Upper lobe of right lung (tissue), 1 donor: Measurements from ENCODE around the gene MILR1. TPM values are rescaled to one million over a fixed set of nuclear protein-coding genes. Genes with fewer than 3 reads are reported as not detected.
"Not testable (repeated sequence)": the region's sequence is repeated elsewhere in the genome, so short reads cannot be mapped to it uniquely, and the experiment has no call there.

Experiments used
- ATAC-seq: fragments of 200-7000 bp; cut with Tn5 transposase; one replicate; pipeline ENCODE4 v1.9.1; 2020; ENCODE audit warnings: mild to moderate bottlenecking, moderate library complexity
- DNase-seq: peaks from one replicate; pipeline ENCODE4 v3.0.0-alpha.2; 2020
- H3K27ac ChIP-seq: fragments of 200-600 bp; one replicate; pipeline ENCODE4 v1.8.0; 2022
- H3K27me3 ChIP-seq: fragments of 200-600 bp; one replicate; pipeline ENCODE4 v1.8.0; 2022; ENCODE audit warnings: mild to moderate bottlenecking
- H3K36me3 ChIP-seq: fragments of 200-600 bp; one replicate; pipeline ENCODE4 v1.8.0; 2022
- H3K4me1 ChIP-seq: fragments of 200-600 bp; one replicate; pipeline ENCODE4 v1.8.0; 2022
- H3K4me3 ChIP-seq: fragments of 200-600 bp; one replicate; pipeline ENCODE4 v1.8.0; 2022; ENCODE audit warnings: mild to moderate bottlenecking
- H3K9me3 ChIP-seq: fragments of 200-600 bp; one replicate; pipeline ENCODE4 v1.8.0; 2022
- CTCF ChIP-seq: fragments of 200-600 bp; IDR thresholded peaks from one replicate; pipeline ENCODE4 v1.8.0; 2022; ENCODE audit warnings: antibody characterized with exemption
- intact Hi-C: fragments of 100-400 bp; cut with DNase I; formaldehyde crosslinking; loops from one replicate; pipeline ENCODE4 v1.11.0; 2022
- total RNA-seq: library from RNA; stranded (reverse); fragmentation: NEBNext Ultra II Directional; extraction: Animal tissue kit (Norgen Biotek cat#: 25700); gene quantifications from one replicate; pipeline ENCODE4 v1.2.1, GENCODE V29; 2021
- donor health status: DM: no; HTN: yes; CAD: no; lungs with severe emphysema.

Gene MILR1
- total RNA-seq, 1 donor from 2014 or later = 17.9 TPM

- ATAC-seq = peak; percentile 48
- Histone ChIP-seq H3K4me3 (peak overlapping the region; percentile 42), H3K27ac (peak overlapping the region; percentile 83), H3K27me3 (no peaks in the 10 kb centered on the region), H3K9me3 (no peaks in the 10 kb centered on the region), H3K4me1 (peaks cover 18% of the 10 kb centered on the region), H3K36me3 (no peaks in the 10 kb centered on the region)
- DNase-seq = no peak
- TF ChIP-seq CTCF = no peak
- intact Hi-C loops = loop anchor here (5.0 kb wide), 1 partner anchor 91 kb away; no protein-coding TSS in a partner anchor
Measured at GRCh38 chr17:64412944-64413381, 36.0 kb upstream of the MILR1 start.

DNA sequence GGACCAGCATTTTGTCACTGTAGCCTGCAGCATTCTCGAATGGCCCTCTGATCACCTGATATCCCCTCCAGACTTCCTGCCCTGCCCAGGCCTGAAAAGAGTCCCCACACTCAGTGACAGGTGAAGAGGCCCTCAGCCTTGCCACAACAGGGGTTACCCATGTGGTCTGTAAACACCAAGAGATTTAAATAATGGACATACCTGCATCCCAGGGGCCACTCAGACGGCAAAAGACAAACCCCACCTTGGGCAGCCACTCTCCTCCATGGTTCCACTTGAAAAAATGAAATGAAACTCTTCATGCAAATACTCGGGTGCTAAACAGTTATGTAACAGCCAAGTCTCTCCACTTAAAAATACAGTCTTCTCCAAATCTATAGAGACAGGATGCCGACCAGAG, 35.4 kb upstream of the MILR1 start:
- DNase-seq (peak; percentile 69), ATAC-seq (peak; percentile 55)
- intact Hi-C loops = loop anchor here (5.0 kb wide), 1 partner anchor 91 kb away; no protein-coding TSS in a partner anchor
- TF ChIP-seq CTCF = no peak
- H3K4me1 ChIP-seq = peaks cover 18% of the 10 kb centered on the region
- no peaks in the 10 kb centered on the region for H3K36me3 ChIP-seq
- H3K27ac ChIP-seq = peak overlapping the region; percentile 83
- H3K4me3 ChIP-seq = peak overlapping the region; percentile 42
- no peaks in the 10 kb centered on the region for H3K27me3 ChIP-seq
- H3K9me3 ChIP-seq = no peaks in the 10 kb centered on the region

GRCh38 chr17:64418506-64419339, 30.2 kb upstream of the MILR1 start:
- ATAC-seq = peak; percentile 77

GRCh38 chr17:64420143-64420670, 28.7 kb upstream of the MILR1 start:
- H3K4me3 ChIP-seq = no peak overlapping the region
- intact Hi-C loops = loop anchor here (10.0 kb wide), 1 partner anchor 75 kb away; the partner anchor contains the start of gene POLG2
- DNase-seq (peak; percentile 13), ATAC-seq (peak; percentile 93)
- peak; percentile 77 for TF ChIP-seq CTCF
- H3K27me3 ChIP-seq = no peaks in the 10 kb centered on the region
- no peaks in the 10 kb centered on the region for H3K9me3 ChIP-seq
- H3K4me1 ChIP-seq = no peaks in the 10 kb centered on the region
- H3K36me3 ChIP-seq = no peaks in the 10 kb centered on the region
- H3K27ac ChIP-seq = no peak overlapping the region

More at GRCh38 chr17:64418506-64419339, 30.2 kb upstream of the MILR1 start:
- no peaks in the 10 kb centered on the region for H3K27me3 ChIP-seq
- H3K36me3 ChIP-seq = no peaks in the 10 kb centered on the region
- DNase-seq = peak; percentile 40
- no peaks in the 10 kb centered on the region for H3K4me1 ChIP-seq
- no peak overlapping the region for H3K27ac ChIP-seq
- intact Hi-C loops = loop anchor here (5.0 kb wide), 1 partner anchor 111 kb away; no protein-coding TSS in a partner anchor
- H3K4me3 ChIP-seq = no peak overlapping the region
- peak; percentile 81 for TF ChIP-seq CTCF
- no peaks in the 10 kb centered on the region for H3K9me3 ChIP-seq

- H3K36me3 ChIP-seq, ATAC-seq, H3K4me1 ChIP-seq, H3K4me3 ChIP-seq, H3K27ac ChIP-seq, H3K27me3 ChIP-seq, H3K9me3 ChIP-seq, DNase-seq: not testable (repeated sequence)
- intact Hi-C loops = loop anchor here (10.0 kb wide), 1 partner anchor 73 kb away; the partner anchor contains the start of gene POLG2
Measured at GRCh38 chr17:64422121-64422520, 26.8 kb upstream of the MILR1 start.

- H3K27ac ChIP-seq = no peak overlapping the region
- H3K4me3 ChIP-seq = no peak overlapping the region
- no peaks in the 10 kb centered on the region for H3K9me3 ChIP-seq
- ATAC-seq (no peak), DNase-seq (no peak)
- no peaks in the 10 kb centered on the region for H3K36me3 ChIP-seq
- no peak for TF ChIP-seq CTCF
- H3K27me3 ChIP-seq = no peaks in the 10 kb centered on the region
- no peaks in the 10 kb centered on the region for H3K4me1 ChIP-seq
- intact Hi-C loops = loop anchor here (10.0 kb wide), 1 partner anchor 71 kb away; the partner anchor contains the start of gene POLG2
Measured at GRCh38 chr17:64423881-64424280, 25.0 kb upstream of the MILR1 start.
